Left colon (tissue), 2 donors: ENCODE measurements around the gene SAMD4B. TPM values are rescaled to one million over a fixed set of nuclear protein-coding genes. Genes with fewer than 3 reads are reported as not detected.

Experiments
- ATAC-seq: fragments of 200-7000 bp; cut with Tn5 transposase; one replicate; pipeline ENCODE4 v1.9.1; 2020; ENCODE audit warnings: mild to moderate bottlenecking, moderate library complexity
- DNase-seq, 2 donors: peaks; one replicate each; pipeline ENCODE4 v3.0.0-alpha.2; 2020
- intact Hi-C, 2 donors: fragments of 100-400 bp; cut with DNase I in 1 of 2; cut with micrococcal nuclease in 1 of 2; formaldehyde crosslinking; loops; one replicate each; pipeline versions ENCODE4 v1.11.2 to v1.14.0; 2022; cut with DNase I, micrococcal nuclease
- total RNA-seq, 2 donors: library from RNA; stranded (reverse); fragmentation: NEBNext Ultra II Directional; extraction: Animal tissue kit (Norgen Biotek cat#: 25700); gene quantifications; one replicate each; pipeline ENCODE4 v1.2.1, GENCODE V29; 2021
- donor health status: DM: no; HTN: no; CAD: no.
- donor health status: DM: yes; HTN: yes; CAD: no.

The SAMD4B gene
- total RNA-seq, 2 donors from 2014 or later, result 65.2 to 72.2 TPM

GRCh38 chr19:39402346-39403300 is 60.4 kb downstream of the SAMD4B start:
- intact Hi-C loops, result no loop called here
- DNase-seq (peak; percentile 92 to 94), ATAC-seq (peak; percentile 33)

GRCh38 chr19:39403331-39404312 is 61.4 kb downstream of the SAMD4B start:
- intact Hi-C loops, result no loop called here
- DNase-seq (peak; percentile 97 to 99), ATAC-seq (peak; percentile 31)

- ATAC-seq (no peak), DNase-seq (peak in 1 of 2 donors; percentile 18)
- intact Hi-C loops, result no loop called here
Observed at GRCh38 chr19:39405261-39405957, 63.2 kb downstream of the SAMD4B start.

- DNase-seq, result peak; percentile 85 to 90
- intact Hi-C loops, result no loop called here
- no peak for ATAC-seq
Observed at GRCh38 chr19:39405958-39406655, 63.9 kb downstream of the SAMD4B start.

GRCh38 chr19:39406656-39407409 is 64.6 kb downstream of the SAMD4B start, which contains the start of gene ZFP36:
Gene ZFP36, plus strand, starts transcription at chr19:39406847. Its CDS starts 58 bp downstream, at chr19:39406905.
- ATAC-seq (peak; percentile 32), DNase-seq (peak; percentile 90 to 95)
- intact Hi-C loops, result no loop called here

- DNase-seq (no peak), ATAC-seq (no peak)
- intact Hi-C loops, result no loop called here
Observed at GRCh38 chr19:39407410-39407659, 65.1 kb downstream of the SAMD4B start.

- peak; percentile 8 for ATAC-seq
- peak; percentile 68 to 82 for DNase-seq
- intact Hi-C loops, result no loop called here
Observed at GRCh38 chr19:39407660-39408391, 65.6 kb downstream of the SAMD4B start.

GRCh38 chr19:39408392-39409207 is 66.4 kb downstream of the SAMD4B start:
- ATAC-seq (no peak), DNase-seq (no peak)
- intact Hi-C loops, result no loop called here

GRCh38 chr19:39409208-39410016 is 67.2 kb downstream of the SAMD4B start:
- intact Hi-C loops, result no loop called here
- DNase-seq (peak; percentile 95 to 97), ATAC-seq (peak; percentile 31)

GRCh38 chr19:39410017-39410830 is 68.0 kb downstream of the SAMD4B start:
- ATAC-seq, result peak; percentile 32
- peak; percentile 80 to 87 for DNase-seq
- intact Hi-C loops, result no loop called here

GRCh38 chr19:39410831-39411080 is 68.5 kb downstream of the SAMD4B start:
- DNase-seq, result no peak
- no peak for ATAC-seq
- intact Hi-C loops, result no loop called here

GRCh38 chr19:39411081-39411831 is 69.0 kb downstream of the SAMD4B start:
- DNase-seq (peak; percentile 75 to 85), ATAC-seq (peak; percentile 29)
- intact Hi-C loops, result no loop called here

GRCh38 chr19:39411832-39412099 is 69.5 kb downstream of the SAMD4B start:
- intact Hi-C loops, result no loop called here

GRCh38 chr19:39412100-39412866 is 70.1 kb downstream of the SAMD4B start, which contains the start of gene PLEKHG2:
Gene PLEKHG2, plus strand, starts transcription at chr19:39412669. Its CDS starts 1,418 bp downstream, at chr19:39414087.
- ATAC-seq (peak; percentile 48), DNase-seq (peak; percentile 94 to 98)
- intact Hi-C loops, result no loop called here

More at GRCh38 chr19:39411832-39412099, 69.5 kb downstream of the SAMD4B start:
- DNase-seq (peak; percentile 89 to 96), ATAC-seq (peak; percentile 39)
